Upper lobe of right lung (tissue), 1 donor: ENCODE measurements around the gene RALGPS2. TPM values are rescaled to one million over a fixed set of nuclear protein-coding genes. Genes with fewer than 3 reads are reported as not detected.

Source experiments
- ATAC-seq: fragments of 200-7000 bp; cut with Tn5 transposase; one replicate; pipeline ENCODE4 v1.9.1; 2020; ENCODE audit warnings: mild to moderate bottlenecking, moderate library complexity
- DNase-seq: peaks from one replicate; pipeline ENCODE4 v3.0.0-alpha.2; 2020
- H3K27ac ChIP-seq: fragments of 200-600 bp; one replicate; pipeline ENCODE4 v1.8.0; 2022
- H3K27me3 ChIP-seq: fragments of 200-600 bp; one replicate; pipeline ENCODE4 v1.8.0; 2022; ENCODE audit warnings: mild to moderate bottlenecking
- H3K36me3 ChIP-seq: fragments of 200-600 bp; one replicate; pipeline ENCODE4 v1.8.0; 2022
- H3K4me1 ChIP-seq: fragments of 200-600 bp; one replicate; pipeline ENCODE4 v1.8.0; 2022
- H3K4me3 ChIP-seq: fragments of 200-600 bp; one replicate; pipeline ENCODE4 v1.8.0; 2022; ENCODE audit warnings: mild to moderate bottlenecking
- H3K9me3 ChIP-seq: fragments of 200-600 bp; one replicate; pipeline ENCODE4 v1.8.0; 2022
- intact Hi-C: fragments of 100-400 bp; cut with DNase I; formaldehyde crosslinking; loops from one replicate; pipeline ENCODE4 v1.11.0; 2022
- total RNA-seq: library from RNA; stranded (reverse); fragmentation: NEBNext Ultra II Directional; extraction: Animal tissue kit (Norgen Biotek cat#: 25700); gene quantifications from one replicate; pipeline ENCODE4 v1.2.1, GENCODE V29; 2021
- TF ChIP-seq, protein P1 (sequence below): fragments of 200-600 bp; IDR thresholded peaks from one replicate; pipeline ENCODE4 v1.8.0; 2022; ENCODE audit warnings: antibody characterized with exemption
- donor health status: DM: no; HTN: yes; CAD: no; lungs with severe emphysema.

RALGPS2 gene
- total RNA-seq, 1 donor from 2014 or later = 5.3 TPM

DNA sequence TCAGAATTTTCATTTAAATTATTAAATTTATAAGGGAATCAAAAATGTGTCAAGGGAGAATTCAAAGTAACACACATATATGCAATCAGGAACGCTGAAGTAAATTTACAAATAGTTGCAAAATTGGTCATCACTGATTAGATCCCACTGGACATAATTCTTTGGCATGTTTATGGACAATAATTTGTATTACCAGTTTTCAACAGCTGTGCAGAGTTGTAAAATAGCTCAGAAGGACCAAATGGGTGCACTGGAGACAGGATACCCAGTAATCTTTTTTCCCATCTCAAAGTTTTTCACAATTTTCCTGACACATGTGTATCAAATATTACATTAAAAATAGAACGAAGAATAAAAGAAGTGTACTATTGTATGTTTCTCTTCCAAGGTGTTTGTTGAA is 149.9 kb downstream of the RALGPS2 start:
- TF ChIP-seq, protein P1, sequence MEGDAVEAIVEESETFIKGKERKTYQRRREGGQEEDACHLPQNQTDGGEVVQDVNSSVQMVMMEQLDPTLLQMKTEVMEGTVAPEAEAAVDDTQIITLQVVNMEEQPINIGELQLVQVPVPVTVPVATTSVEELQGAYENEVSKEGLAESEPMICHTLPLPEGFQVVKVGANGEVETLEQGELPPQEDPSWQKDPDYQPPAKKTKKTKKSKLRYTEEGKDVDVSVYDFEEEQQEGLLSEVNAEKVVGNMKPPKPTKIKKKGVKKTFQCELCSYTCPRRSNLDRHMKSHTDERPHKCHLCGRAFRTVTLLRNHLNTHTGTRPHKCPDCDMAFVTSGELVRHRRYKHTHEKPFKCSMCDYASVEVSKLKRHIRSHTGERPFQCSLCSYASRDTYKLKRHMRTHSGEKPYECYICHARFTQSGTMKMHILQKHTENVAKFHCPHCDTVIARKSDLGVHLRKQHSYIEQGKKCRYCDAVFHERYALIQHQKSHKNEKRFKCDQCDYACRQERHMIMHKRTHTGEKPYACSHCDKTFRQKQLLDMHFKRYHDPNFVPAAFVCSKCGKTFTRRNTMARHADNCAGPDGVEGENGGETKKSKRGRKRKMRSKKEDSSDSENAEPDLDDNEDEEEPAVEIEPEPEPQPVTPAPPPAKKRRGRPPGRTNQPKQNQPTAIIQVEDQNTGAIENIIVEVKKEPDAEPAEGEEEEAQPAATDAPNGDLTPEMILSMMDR = no peak
- no peaks in the 10 kb centered on the region for H3K9me3 ChIP-seq
- H3K27me3 ChIP-seq = no peaks in the 10 kb centered on the region
- peaks cover 7% of the 10 kb centered on the region for H3K4me1 ChIP-seq
- H3K4me3 ChIP-seq = no peak overlapping the region
- DNase-seq (no peak), ATAC-seq (no peak)
- no peak overlapping the region for H3K27ac ChIP-seq
- H3K36me3 ChIP-seq = no peaks in the 10 kb centered on the region
- intact Hi-C loops = no loop called here

DNA sequence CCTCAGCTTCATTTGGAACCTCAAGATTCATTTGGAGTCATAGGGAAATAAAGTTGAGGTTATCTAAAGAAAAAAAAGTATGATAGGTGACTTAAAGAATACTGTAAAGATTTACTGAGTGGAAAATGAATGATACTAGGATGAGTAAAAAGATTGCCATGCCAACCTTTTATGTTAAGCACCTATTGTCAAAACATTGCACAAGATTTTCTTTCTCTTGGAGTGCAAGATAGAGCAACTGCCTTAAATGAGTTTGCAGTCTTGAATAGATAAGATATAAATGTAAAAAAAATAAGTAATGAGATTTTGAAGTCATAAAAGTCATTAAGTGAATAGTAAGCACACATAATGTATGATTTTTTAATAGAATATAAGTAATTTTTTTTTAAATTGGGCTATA is 150.9 kb downstream of the RALGPS2 start:
- no peak for ATAC-seq
- TF ChIP-seq, protein P1 = no peak
- intact Hi-C loops = no loop called here

DNA sequence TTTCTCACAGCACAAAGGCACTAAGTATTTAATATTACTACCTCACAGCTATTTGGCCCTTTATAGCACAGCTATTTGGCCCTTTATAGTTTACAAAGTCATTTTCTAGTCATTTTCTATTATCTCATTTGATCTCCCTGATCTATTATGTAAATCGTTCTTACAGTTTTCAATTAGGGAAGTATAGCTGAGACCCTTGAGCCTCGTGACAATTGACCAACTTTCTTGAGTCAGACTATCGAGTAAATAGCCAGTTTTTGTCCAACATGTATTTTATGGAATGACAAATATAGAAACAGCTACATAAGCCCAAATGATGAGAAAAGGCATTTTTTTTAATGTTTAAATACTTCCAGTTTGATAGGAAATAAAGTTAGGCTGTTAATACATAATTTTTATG is 152.9 kb downstream of the RALGPS2 start:
- no peaks in the 10 kb centered on the region for H3K27me3 ChIP-seq
- TF ChIP-seq, protein P1 = no peak
- intact Hi-C loops = no loop called here

More for the DNA sequence above, 150.9 kb downstream of the RALGPS2 start:
- DNase-seq = no peak
- Histone ChIP-seq H3K4me1 (peaks cover 7% of the 10 kb centered on the region), H3K36me3 (no peaks in the 10 kb centered on the region), H3K4me3 (no peak overlapping the region), H3K27ac (no peak overlapping the region), H3K27me3 (no peaks in the 10 kb centered on the region), H3K9me3 (no peaks in the 10 kb centered on the region)

DNA sequence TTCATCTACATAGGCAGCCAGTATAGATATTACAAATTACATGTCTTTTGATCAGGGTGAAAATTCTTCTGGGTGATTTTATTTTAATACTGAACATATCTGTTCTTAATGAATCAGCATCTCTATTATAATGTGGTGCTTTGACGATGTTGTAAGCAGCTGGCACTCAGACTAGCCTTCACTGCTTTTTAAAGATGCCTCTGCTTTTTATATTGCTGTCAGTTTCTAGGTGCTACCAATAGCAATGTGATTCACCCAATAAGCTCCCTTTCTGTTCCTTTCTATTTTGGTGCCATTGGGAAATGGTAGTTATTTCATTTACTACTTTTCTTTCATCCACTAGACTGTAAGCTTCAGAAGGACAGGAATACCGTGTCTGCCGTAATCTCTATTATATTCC is 156.9 kb downstream of the RALGPS2 start:
- ATAC-seq (no peak), DNase-seq (no peak)
- Histone ChIP-seq H3K27me3 (no peaks in the 10 kb centered on the region), H3K4me1 (no peaks in the 10 kb centered on the region), H3K36me3 (no peaks in the 10 kb centered on the region), H3K4me3 (no peak overlapping the region), H3K27ac (no peak overlapping the region), H3K9me3 (no peaks in the 10 kb centered on the region)
- intact Hi-C loops = no loop called here
- TF ChIP-seq, protein P1 = no peak

More for the DNA sequence above, 152.9 kb downstream of the RALGPS2 start:
- no peak for ATAC-seq
- Histone ChIP-seq H3K4me3 (no peak overlapping the region), H3K36me3 (no peaks in the 10 kb centered on the region), H3K4me1 (no peaks in the 10 kb centered on the region), H3K9me3 (no peaks in the 10 kb centered on the region), H3K27ac (no peak overlapping the region)
- DNase-seq = no peak

DNA sequence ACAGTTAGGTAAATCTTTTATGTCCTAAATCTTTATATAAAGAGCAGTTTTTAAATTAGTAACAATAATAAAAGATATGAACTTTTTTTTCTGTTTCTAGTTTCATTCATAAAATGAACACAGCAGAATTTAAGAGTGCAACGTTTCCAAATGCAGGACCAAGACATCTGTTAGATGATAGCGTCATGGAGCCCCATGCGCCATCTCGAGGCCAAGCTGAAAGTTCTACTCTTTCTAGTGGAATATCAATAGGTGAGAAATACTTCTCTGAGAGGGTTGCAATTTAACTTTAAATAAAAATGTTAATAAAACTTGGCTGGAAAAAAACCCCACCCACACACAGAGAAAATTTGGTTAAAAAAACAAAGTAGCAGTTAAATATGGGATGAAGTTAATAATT is 160.8 kb downstream of the RALGPS2 start:
- H3K4me1 ChIP-seq = no peaks in the 10 kb centered on the region
- no peaks in the 10 kb centered on the region for H3K9me3 ChIP-seq
- no peaks in the 10 kb centered on the region for H3K27me3 ChIP-seq
- H3K36me3 ChIP-seq = no peaks in the 10 kb centered on the region
- intact Hi-C loops = no loop called here
- DNase-seq (no peak), ATAC-seq (no peak)
- TF ChIP-seq, protein P1 = no peak
- H3K27ac ChIP-seq = no peak overlapping the region
- H3K4me3 ChIP-seq = no peak overlapping the region

DNA sequence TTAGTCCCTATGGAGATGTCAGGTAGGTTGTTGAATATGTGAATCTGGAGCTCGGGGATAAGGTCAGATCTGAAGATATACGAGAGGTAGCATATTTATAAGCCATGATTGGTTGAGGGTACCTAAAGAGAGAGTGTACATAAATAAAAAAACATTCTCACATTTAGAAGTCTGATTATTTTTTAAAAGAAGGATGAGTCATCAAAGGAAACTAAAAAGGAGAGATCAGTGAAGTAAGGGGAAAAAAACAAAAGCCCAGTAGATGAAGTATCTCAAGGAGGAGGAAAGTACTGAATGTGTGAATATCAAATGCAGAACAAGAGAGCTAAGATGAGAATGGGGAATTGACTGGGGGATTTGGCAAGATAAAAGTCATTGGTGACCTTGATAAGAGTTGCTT is 161.5 kb downstream of the RALGPS2 start:
- H3K4me3 ChIP-seq = no peak overlapping the region
- no peaks in the 10 kb centered on the region for H3K9me3 ChIP-seq
- no peak for DNase-seq
- H3K36me3 ChIP-seq = no peaks in the 10 kb centered on the region
- ATAC-seq = no peak
- no peak overlapping the region for H3K27ac ChIP-seq
- TF ChIP-seq, protein P1 = no peak
- intact Hi-C loops = no loop called here
- H3K27me3 ChIP-seq = no peaks in the 10 kb centered on the region
- no peaks in the 10 kb centered on the region for H3K4me1 ChIP-seq
